Measurements from ENCODE around the gene NPAS3.

The NPAS3 gene

DNA sequence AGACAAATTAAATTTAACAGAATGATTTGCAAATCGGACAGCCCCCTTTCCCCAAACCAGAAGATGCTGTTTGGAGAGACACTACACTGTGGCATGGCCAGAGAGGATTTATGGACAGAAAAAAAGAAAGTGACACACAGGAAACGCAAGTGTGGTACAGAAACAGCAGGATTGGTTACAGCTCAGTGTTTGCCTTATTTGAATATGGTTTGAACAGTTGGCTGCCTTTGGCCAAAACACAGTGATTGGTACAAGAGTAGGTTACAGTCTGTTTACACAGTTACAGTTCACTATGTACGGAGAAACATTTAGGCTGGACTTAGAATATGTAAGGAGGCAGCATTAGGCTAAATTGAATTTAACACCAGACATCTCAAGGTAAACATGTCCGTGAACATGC lies 335.3 kb downstream of the NPAS3 start:
- no peak for DNase-seq

DNA sequence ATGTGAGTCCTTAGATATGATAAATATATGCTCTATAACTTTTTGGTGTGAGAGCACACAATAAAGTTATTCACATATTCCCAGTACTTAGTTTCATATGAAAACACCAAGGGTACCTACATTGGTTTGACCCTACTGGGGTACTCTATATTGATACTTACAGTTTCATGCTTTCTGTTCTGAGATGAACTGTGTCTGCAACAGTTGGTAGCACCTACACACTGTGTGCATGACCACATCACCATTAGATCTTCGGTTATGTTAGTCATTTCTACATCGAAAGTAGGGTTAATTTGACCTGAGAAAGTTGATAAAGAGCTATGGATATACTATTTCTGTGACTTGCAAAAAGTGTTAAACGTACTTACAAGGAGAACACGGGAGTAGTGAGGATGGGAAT lies 337.2 kb downstream of the NPAS3 start:
- no peak for DNase-seq

DNA sequence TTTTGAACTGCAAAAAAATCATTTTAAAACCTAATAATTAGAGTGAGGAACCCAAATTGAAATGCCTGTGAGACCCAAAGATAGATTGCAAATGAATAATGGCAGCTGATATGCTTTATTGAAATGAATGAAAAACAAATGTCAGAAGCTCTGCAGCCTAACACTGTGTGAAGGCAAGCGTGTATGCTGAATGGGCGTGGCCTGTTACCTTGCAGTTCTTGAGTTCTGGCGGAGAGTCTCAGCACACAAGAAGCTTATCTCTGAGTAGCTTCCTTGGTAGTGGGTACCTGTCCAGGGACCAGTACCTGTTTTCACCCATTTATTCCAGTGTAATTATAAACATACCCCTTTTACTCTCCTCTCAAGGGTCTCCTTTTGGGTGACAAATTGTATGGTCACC lies 341.2 kb downstream of the NPAS3 start:
- no peak for DNase-seq

DNA sequence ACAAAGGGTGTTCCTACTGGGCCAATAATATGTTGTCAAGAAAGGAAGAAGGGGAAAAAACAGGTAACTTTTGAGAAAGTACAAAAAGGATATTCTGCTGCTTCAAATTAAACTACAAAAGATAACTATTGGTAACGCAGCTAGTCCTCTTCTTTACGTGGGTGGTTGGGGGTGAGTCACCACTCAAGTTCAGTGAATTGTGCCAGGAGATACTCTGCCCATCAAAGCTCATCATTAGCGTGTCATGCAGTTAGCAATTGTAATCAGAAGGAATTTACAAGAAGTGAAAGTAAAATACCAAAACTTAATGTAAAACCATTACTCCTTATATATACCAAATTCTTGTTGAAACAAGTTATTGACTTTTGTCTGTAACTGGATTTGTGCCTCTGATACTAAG lies 342.0 kb downstream of the NPAS3 start:
- no peak for DNase-seq

DNA sequence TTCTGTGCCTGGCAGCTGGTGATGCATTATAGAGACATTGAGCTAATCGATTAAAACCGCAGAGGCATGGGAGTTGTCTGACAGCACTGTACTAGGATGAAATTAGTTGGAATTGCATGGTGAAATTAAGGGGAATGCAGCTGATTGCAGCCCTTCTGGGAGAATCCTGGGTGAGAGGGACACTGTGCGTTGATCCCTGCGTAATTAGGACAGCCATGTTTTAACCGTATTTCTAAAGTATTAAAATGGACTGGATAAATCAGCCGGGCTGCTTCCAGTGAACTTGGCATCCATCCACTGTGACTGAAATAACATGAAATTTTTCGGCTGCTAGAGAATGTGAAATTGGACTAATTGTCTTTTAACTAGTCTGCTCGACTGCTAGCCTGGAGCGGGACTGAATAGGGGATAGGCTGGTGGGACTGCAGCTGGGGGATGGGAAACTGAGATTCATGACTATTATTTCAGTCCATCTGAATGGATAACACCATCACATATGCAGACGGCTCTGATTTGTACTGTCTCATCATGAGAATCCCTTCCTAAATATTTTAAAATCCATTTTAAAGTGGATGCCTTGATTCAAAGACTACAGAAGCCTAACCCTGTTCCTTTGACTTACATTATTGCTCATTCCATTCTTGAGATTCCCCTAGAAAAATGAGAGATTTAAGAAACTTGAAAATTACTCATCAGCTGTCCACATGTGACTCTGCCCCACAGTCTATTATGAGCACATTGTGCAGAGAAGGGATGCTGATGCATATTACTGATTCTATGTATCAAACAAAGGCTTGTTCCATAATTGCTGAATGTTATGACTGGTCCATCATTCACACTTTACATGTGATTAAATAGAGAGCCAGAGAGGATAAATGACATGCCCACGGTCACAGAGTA lies 343.9 kb downstream of the NPAS3 start:
- DNase-seq: no peak

DNA sequence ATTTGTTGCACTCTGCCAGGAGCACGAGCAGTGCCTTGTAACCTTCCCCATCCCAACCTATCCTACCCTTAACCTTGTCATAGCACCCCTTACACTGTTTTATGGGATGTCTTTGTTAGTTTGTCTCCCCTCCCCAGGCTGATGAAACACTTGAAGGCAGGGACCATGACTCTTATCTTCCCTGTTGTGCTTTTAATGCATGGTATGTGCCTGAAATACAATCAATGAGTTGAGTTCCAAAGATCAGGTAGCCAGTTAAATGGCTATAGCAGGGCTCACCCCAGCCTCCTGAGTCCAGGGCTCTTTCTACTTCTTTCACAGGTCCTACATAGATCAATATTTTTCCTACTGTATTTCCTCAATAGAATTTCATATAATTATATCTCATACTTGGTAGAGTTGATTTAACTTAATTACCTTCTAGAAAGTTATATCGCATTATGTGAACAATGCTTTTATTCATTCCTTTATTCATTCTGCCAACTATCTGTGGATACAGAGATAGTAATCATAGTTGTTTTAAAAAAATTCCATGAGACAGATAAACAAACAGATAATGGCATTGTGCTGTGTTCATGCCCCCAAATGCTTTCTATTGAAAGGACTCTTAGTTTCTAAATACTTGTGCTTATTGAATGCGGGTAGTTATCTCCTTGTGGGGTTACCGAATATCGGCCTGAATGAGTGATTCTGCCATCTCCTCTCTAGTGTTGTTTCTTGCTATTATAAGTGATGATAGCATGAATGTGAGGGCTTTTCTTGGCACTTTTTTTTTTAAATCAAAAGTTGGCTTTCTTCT lies 347.4 kb downstream of the NPAS3 start:
- DNase-seq: no peak

DNA sequence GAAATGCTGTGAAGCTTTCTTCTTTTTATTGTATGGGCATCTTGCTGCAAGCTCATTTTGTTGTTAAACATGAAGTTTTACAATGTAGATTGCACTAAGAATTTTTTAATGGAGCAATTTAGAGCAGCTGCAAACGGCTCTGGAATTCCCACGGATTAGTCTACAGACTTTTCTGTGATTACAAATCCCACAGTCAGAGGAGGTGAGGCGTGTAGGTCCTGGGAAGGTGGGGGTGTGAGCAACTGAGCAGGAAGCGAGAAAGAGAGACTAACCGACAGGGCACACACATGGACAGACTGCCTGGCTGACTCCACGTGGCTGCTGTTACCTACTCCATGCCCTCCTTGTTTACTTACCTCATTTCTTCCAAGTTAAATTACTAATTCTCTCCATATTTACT lies 348.5 kb downstream of the NPAS3 start:
- DNase-seq: no peak

DNA sequence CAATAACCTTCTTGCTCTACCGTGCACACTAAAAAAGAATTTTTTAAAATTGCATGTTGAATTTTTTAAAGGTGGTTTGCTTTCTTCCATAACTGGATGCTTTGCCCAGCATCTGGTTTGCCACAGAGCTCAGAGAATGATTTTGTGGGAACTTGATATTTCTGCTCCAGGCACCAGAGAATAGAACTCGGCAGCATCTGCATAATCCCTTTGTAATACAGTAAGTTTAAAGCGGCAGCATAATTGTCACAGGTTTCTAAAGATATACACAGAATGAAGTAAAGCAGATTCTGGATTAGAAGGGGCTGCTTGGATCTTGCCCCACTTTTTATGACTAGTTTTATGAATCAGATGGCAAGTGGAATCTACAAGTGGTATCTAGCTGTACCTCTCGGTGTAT lies 352.0 kb downstream of the NPAS3 start:
- DNase-seq: no peak

DNA sequence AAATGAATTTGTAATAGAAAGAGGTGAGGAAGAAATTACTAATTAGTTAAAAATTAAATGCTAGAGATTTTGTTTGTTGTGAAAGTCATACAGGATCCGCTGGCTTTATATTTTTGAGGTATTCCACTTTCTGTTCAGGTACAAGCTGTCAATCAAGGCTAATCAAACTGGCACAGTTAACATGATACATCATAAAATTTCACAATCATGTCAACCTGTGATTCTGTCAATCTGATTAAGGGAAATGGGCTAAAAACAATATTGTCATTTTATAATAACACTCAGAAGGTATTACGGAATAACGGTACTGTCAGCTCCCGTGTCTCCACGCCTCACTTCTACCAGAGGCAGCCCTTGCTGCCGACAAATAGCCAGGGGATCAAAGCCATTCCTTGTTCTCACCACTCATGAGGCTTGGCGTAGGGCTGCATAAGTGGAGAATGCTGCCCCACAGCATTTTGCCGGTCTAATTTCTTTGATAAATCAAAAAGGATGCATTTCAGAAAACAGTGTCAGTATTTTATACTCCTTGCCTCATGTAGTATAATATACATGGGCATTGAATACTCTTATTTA lies 352.9 kb downstream of the NPAS3 start:
- no peak for DNase-seq

DNA sequence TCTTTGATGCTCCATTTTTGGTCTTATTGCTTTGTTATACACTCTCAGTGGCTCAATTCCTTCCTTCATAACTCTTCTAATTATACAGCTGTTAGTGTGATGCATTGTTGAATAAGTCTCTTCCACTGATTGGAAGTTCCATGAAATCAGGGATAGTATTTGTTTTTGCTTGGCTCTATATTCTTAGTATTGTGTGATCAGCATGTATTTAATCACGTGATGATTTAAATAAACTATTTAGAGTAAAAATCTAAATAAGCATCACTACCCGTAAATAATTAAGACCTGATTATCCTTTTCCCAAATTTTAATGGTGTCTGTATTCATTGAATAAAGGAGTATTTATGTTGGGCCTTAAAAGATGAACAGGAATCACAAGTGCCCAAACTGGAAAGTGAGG lies 355.7 kb downstream of the NPAS3 start:
- DNase-seq: no peak

DNA sequence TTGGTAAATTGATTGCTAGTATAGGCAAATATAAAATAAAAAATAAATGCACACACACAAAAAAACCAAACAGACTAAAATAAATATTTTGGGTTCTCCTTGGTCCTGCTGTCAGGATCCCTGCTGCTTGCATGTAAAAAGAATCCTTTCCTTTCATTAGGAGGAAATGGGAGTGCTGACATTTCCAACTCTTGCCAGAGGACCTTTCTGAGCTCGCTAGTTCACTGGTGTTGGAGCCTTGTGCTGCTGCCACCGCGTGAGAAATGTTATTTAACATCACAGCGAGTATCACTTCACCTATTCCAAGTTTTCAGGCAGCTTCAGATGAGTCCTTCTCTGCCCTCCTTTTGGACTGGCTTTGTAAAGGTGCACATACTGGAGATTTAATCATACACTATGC lies 358.9 kb downstream of the NPAS3 start:
- DNase-seq: no peak

DNA sequence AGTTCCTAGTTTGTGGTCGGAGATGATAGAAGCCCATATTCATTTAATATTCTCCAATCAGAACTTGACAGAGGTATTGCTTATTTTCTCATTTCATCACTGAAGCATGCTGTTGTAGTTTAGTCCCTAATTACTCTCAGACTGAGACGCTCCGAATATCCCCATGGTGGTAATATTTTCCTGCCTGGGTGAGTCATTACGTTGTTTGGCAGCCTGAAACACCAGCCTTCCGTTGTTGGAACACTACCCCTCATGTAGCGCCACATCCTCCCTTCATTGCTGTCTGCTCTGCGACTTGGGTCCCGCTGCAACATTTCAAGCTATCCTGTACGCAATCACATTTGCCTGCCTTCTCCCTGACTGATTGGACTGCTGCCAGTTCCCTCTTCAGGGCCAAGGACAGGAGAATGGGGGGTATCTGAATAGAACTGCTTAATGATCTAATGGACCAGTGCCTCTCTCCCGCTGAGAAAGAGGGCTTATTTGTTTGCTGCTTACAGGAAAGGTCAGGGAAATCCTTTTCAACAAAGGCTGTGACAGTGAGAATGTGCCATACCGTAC lies 369.1 kb downstream of the NPAS3 start:
- DNase-seq: no peak

DNA sequence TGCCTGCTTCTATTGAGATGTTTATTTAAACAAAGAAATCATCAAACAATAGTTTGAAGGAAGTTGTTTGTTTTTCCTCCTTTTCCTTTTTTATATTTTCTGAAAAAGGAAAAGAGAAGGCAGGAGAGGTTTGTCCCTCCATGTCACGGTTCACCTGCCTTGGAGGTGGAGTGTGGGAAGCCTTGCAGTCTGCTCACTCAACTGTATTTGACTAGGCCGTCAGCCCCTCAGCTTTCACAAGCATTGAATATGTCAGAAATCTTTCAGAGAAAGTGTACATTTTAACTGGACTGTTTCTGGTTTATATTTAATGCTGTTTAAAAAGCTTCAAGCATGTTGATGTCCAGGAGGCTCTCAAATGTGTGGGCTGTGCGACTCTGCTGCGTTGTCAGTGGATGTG lies 370.4 kb downstream of the NPAS3 start:
- DNase-seq: no peak

DNA sequence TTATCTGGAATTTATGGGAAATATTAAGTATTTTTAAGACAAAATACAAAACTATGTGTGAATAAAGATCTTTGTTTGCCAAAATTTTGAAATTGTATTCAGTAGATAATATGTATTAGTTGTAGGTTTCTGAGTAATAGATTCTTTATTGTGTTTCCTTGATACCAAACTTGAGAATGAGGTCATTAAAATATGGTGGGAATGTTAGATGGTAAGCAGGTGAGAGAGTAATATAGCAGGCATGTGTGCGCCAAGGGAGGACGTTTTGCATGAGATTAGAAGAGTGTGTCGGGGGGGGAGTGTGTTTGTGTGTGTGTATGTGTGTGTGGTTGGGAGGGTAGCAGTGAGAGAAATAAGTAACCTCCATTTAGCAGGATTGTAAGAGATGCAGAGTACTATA lies 376.5 kb downstream of the NPAS3 start:
- DNase-seq: no peak

DNA sequence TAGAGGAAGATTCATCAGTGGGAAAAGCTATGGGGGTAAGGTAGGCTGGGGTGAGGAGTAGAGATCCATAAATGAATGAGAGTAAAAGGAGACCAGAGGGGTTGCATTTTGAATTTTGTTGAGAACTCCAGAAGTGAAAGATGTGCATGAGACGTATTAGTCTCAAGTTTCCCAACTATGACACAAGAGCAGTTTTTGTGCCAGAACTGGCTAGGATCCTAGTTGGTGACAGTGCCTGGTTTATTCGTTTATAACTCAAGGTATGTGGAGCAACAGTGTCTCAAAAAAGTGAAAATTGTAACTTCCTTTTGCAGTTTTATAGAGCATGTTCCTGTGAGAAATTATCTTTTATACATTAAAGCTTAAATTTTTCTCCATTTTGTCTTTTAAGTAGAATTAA lies 377.0 kb downstream of the NPAS3 start:
- no peak for DNase-seq

DNA sequence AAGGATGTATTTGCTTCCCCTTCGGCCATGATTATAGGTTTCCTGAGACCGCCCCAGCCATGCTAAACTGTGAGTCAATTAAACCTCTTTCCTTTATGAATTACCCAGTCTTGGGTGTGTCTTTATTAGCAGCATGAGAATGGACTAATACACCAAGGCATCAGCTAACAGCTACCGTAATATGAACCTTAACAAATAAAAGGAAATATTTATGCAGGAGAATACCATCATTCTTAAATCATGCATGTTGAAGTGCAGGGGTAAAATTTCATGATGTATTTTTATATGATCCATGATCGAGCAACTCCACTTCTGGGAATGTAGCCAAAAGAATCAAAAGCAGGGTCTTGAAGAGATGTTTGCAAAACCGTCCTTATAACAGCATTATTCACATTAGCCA lies 379.0 kb downstream of the NPAS3 start:
- no peak for DNase-seq

DNA sequence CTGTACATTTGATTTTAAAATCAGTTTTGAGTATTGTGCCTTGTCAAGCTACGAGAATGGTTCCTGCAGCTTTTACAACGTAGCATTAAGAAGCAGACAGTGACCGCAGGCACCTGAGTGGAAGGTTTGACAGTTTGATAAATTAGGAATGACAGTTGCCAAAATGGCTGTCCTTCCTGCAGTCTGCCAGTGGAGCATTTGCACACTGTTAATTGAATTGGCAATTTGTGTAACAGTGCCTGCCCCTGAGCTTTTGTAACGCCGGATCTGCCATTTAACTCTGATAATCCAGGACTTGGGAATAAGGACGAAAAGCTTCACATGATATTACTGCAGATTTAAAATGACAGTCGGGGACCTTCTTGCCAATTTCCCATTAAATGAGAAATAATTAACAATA lies 385.3 kb downstream of the NPAS3 start:
- no peak for DNase-seq

DNA sequence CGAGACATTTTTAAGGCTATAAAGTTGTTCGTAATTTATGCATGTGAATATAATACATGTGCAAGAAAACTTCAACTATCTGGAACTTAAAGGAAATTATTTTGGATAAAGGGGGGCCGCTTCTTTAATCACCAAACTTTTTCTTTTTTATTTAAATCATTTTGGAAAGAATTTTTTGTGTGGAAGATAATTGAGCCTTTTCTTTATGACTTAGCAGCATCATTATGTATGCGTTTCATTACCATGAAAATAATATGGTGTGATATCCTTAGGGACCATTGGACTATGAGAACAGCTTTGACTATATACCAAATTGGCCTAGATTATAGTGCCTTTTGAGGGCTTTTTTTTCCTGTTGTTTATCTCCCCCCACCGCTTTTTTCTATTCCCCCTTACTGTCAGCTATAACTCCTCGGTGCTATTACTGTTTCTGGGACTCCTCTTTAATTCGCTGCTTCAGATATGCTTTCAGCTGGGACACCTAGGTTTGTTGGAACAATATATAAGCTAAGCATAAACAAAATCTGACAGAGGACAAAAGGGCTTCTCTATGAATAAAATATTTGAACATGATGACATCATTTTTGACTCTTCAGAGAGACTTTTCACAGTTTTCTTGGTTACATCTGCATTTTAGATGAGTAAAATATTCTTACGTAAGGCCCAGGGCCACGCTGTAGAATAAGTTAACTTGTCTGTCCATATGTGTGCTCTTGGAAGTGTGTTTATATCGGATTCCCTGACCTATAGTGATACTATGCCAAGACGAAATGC lies 392.7 kb downstream of the NPAS3 start:
- no peak for DNase-seq

DNA sequence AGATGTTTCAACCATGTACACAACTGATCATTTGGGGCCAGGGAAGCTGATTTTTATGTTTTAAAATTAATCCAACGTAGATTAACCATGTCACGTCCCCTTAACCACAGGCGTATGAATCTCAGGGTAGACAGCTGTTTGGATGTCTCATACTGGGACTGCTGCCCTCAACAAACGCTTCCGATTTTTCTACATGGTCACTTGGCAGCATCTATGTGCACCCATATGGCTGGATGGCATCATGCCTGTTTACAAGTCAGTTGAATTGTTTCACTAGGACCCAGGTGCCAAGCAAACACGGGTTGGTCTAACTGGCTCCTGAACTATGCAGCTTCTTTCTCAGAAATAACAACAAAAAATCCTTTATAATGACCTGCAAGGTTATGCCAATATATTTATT lies 393.8 kb downstream of the NPAS3 start:
- no peak for DNase-seq

DNA sequence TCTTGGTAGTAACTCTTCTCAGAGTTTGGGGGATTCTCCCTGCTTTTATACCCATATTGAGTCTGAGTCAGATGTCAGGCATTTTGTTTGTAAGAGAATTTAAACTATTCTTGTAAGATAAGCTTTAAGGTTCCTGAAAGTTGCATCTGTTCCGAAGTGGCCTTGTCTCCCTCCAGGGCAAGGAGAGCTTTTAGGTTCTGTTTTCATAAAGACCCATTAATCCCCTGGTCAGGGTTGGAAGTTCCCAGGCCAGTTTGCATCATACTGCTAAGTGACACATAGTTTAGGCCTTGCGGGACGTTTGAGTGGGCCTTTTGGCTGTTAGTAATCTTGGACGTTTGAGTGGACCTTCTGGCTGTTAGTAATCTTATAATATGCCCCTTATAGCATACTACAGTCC lies 396.7 kb downstream of the NPAS3 start:
- DNase-seq: no peak

DNA sequence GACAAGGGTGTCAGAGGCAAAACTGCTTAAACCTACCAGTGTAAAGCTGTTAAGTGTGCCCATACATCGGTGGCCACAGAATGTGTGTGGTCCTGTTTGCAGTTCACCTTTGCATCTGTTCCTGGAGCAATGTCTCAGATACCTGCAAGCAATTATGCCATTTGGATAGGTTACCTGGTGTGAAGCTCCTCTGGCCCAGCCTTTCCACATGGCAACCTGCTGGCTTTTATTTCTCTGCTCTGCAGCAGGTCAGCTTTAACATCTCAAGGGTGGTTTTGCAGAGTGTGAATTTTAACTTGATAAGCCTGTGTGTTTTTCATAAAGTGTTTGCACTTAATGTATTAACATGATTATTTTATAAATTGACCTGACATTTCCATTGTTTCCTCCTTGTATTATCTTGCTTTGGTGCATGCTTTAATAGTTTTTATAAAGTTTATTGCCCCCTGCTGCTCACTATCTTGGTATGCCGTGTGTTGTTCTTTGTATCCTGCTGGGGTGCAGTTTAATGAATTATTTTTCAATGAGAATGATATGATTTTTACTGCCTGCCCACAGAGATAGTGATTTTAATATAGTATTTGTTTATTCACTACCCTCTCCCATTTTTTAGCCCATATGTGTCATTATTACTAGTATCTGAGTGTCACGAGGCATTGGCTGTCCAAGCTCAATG lies 403.8 kb downstream of the NPAS3 start:
- DNase-seq: no peak

DNA sequence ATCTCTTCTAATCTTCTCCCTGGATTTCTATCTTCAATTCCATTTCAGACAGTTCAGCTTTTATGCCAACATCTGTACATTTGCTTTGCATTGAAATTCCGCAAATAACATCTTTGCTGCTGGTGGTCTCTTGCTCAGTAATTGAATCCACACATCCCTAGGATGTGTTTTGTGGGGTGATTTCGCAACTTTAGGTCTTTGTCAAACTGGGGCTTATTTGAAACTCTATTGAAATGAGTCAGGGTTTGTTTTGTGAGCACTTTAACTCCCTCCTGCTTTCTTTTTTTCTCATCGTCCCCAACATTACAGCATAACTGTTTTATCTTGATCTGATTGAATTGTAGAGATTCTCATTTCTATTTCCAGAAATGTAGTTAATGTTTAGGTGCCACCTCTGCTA lies 404.3 kb downstream of the NPAS3 start:
- DNase-seq: no peak
